Lower leg skin (tissue), 3 donors: ENCODE measurements around the gene RAD17.

Source experiments
- POLR2A ChIP-seq, 2 donors: fragments of 450-650 bp; IDR thresholded peaks; one replicate each; pipeline ENCODE4 v1.6.1; 2016 to 2017; ENCODE audit warnings: antibody characterized with exemption in 2 of 2, mild to moderate bottlenecking in 1 of 2, moderate library complexity in 1 of 2
- TF ChIP-seq, protein P1 (sequence below), 3 donors: fragments of 450-650 bp; IDR thresholded peaks; one replicate each; pipeline ENCODE4 v1.5.1; 2016; ENCODE audit warnings: antibody characterized with exemption in 3 of 3, mild to moderate bottlenecking in 3 of 3, moderate library complexity in 2 of 3

GRCh38 chr5:69364414-69364813, 5.2 kb upstream of the RAD17 start:
- TF ChIP-seq, protein P1, sequence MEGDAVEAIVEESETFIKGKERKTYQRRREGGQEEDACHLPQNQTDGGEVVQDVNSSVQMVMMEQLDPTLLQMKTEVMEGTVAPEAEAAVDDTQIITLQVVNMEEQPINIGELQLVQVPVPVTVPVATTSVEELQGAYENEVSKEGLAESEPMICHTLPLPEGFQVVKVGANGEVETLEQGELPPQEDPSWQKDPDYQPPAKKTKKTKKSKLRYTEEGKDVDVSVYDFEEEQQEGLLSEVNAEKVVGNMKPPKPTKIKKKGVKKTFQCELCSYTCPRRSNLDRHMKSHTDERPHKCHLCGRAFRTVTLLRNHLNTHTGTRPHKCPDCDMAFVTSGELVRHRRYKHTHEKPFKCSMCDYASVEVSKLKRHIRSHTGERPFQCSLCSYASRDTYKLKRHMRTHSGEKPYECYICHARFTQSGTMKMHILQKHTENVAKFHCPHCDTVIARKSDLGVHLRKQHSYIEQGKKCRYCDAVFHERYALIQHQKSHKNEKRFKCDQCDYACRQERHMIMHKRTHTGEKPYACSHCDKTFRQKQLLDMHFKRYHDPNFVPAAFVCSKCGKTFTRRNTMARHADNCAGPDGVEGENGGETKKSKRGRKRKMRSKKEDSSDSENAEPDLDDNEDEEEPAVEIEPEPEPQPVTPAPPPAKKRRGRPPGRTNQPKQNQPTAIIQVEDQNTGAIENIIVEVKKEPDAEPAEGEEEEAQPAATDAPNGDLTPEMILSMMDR (IDR thresholded peaks at IDR 0.05), result no peak
- TF ChIP-seq POLR2A (IDR thresholded peaks at IDR 0.05), result no peak
